GM12801 (cell line): ENCODE measurements around the gene PPP2R3C.

Source experiments
- CTCF ChIP-seq: IDR thresholded peaks from one replicate; pipeline ENCODE4 v1.5.1; 2011; ENCODE audit warnings: control low read depth; ENCODE audit not compliant: insufficient read length; ENCODE audit errors: extremely low read depth

The PPP2R3C gene

GRCh38 chr14:35107866-35108265 lies 13.9 kb downstream of the PPP2R3C start:
- TF ChIP-seq CTCF, result no peak

GRCh38 chr14:35088514-35088913 lies 33.3 kb downstream of the PPP2R3C start:
- TF ChIP-seq CTCF, result no peak

- TF ChIP-seq CTCF, result no peak
Observed at GRCh38 chr14:35085441-35085840, 36.3 kb downstream of the PPP2R3C start.

- no peak for TF ChIP-seq CTCF
Observed at GRCh38 chr14:35083530-35084150, 38.1 kb downstream of the PPP2R3C start.

GRCh38 chr14:35079742-35080141 lies 42.0 kb downstream of the PPP2R3C start:
- no peak for TF ChIP-seq CTCF

GRCh38 chr14:35078082-35078481 lies 43.7 kb downstream of the PPP2R3C start:
- no peak for TF ChIP-seq CTCF

GRCh38 chr14:35073486-35073885 lies 48.3 kb downstream of the PPP2R3C start:
- no peak for TF ChIP-seq CTCF
